ENCODE data around the gene SDCBP2. TPM values are rescaled to one million over a fixed set of nuclear protein-coding genes. Genes with fewer than 3 reads are reported as not detected.

Gene SDCBP2
- total RNA-seq, 1 donor from 2014 or later = 2.4 TPM

GRCh38 chr20:1280195-1281102, 48.5 kb downstream of the SDCBP2 start:
- H3K4me1 Mint-ChIP-seq = peaks cover 9% of the 10 kb centered on the region
- no peak for DNase-seq (ENCODE audit: low read depth, low spot score)
- H3K27ac Mint-ChIP-seq (ENCODE audit: unreplicated experiment) = no peak overlapping the region
- no peak overlapping the region for H3K4me3 Mint-ChIP-seq
- no peaks in the 10 kb centered on the region for H3K27me3 Mint-ChIP-seq (ENCODE audit: low read depth)
- H3K9me3 Mint-ChIP-seq = no peaks in the 10 kb centered on the region
- TF ChIP-seq, protein P1, sequence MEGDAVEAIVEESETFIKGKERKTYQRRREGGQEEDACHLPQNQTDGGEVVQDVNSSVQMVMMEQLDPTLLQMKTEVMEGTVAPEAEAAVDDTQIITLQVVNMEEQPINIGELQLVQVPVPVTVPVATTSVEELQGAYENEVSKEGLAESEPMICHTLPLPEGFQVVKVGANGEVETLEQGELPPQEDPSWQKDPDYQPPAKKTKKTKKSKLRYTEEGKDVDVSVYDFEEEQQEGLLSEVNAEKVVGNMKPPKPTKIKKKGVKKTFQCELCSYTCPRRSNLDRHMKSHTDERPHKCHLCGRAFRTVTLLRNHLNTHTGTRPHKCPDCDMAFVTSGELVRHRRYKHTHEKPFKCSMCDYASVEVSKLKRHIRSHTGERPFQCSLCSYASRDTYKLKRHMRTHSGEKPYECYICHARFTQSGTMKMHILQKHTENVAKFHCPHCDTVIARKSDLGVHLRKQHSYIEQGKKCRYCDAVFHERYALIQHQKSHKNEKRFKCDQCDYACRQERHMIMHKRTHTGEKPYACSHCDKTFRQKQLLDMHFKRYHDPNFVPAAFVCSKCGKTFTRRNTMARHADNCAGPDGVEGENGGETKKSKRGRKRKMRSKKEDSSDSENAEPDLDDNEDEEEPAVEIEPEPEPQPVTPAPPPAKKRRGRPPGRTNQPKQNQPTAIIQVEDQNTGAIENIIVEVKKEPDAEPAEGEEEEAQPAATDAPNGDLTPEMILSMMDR (conservative IDR thresholded peaks at IDR 0.05) = no peak
- no peaks in the 10 kb centered on the region for H3K36me3 Mint-ChIP-seq (ENCODE audit: low read depth)

DNA sequence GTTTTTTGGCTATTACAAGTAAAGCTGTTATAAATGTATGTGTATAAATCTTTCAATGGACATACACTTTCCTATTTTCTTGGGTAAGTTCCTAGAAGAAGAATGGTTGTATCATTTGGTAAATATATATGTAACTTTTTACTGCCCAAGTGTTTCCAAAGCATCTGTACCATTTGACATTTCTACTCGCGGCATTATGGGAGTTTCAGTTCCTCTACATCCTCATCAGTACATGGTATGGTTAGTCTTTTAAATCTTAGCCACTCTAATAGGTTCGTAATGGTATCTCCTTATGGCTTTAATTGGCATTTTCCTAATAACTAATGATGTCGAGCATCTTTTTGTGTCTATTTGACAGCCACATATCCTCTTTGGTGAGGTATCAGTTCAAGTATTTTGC, 49.9 kb downstream of the SDCBP2 start:
- peaks cover under 1% of the 10 kb centered on the region for H3K4me1 Mint-ChIP-seq
- H3K4me3 Mint-ChIP-seq = no peak overlapping the region
- DNase-seq (ENCODE audit: low read depth, low spot score) = no peak
- H3K27me3 Mint-ChIP-seq (ENCODE audit: low read depth) = no peaks in the 10 kb centered on the region
- no peaks in the 10 kb centered on the region for H3K36me3 Mint-ChIP-seq (ENCODE audit: low read depth)
- no peak overlapping the region for H3K27ac Mint-ChIP-seq (ENCODE audit: unreplicated experiment)
- no peaks in the 10 kb centered on the region for H3K9me3 Mint-ChIP-seq
- TF ChIP-seq, protein P1 (conservative IDR thresholded peaks at IDR 0.05) = no peak

DNA sequence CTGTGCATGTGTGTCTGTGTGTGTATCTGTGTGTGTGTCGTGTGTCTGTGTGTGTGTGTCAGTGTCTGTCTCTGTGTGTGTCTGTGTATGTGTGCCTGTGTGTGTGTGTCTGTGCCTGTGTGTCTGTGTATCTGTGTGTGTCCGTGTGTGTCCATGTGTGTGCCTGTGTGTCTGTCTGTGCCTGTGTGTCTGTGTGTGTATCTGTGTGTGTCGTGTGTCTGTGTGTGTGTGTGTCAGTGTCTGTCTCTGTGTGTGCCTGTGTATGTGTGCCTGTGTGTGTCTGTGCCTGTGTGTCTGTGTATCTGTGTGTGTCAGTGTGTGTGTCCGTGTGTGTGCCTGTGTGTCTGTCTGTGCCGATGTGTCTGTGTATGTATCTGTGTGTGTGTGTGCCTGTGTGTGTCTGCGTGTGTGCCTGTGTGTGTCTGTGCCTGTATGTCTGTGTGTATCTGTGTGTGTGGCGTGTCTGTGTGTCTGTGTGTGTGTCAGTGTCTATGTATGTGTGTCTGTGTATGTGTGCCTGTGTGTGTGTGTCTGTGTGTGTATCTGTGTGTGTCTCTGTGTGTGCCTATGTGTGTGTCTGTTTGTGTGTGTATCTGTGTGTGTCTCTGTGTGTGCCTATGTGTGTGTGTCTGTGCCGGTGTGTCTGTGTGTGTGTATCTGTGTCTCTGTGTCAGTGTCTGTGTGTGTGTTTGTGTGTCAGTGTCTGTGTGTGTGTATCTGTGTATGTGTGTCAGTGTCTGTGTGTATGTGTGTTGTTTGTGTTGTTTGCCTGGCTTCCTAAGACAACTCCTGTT, 51.2 kb downstream of the SDCBP2 start:
- Mint-ChIP-seq H3K27me3 (ENCODE audit: low read depth) (no peaks in the 10 kb centered on the region), H3K36me3 (ENCODE audit: low read depth) (no peaks in the 10 kb centered on the region), H3K27ac (ENCODE audit: unreplicated experiment) (no peak overlapping the region), H3K4me3 (no peak overlapping the region), H3K4me1 (no peaks in the 10 kb centered on the region), H3K9me3 (no peaks in the 10 kb centered on the region)
- no peak for DNase-seq (ENCODE audit: low read depth, low spot score)
- TF ChIP-seq, protein P1 (conservative IDR thresholded peaks at IDR 0.05) = no peak

DNA sequence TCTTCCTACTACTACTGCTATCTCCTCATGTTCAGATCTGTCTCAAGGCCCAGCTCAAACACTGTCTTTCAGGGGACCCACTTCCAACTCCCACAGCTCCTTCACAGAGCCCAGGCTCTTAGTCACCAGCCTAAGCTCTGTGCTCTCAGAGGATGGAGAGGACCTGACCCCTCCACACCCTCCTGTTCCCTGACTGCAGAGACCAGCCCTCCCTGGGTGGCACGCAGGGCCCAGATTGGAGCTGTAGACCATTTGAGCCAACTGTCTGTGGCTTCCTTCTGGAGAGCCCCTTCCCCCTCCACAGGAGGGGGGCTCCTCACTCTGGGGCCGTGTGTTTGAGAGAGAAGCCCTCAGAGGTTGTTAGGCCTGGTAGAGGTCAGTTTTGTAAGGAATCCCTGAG, 53.0 kb downstream of the SDCBP2 start:
- DNase-seq (ENCODE audit: low read depth, low spot score) = no peak
- H3K27ac Mint-ChIP-seq (ENCODE audit: unreplicated experiment) = no peak overlapping the region
- TF ChIP-seq, protein P1 (conservative IDR thresholded peaks at IDR 0.05) = no peak
- H3K27me3 Mint-ChIP-seq (ENCODE audit: low read depth) = no peaks in the 10 kb centered on the region
- no peaks in the 10 kb centered on the region for H3K4me1 Mint-ChIP-seq
- no peak overlapping the region for H3K4me3 Mint-ChIP-seq
- H3K36me3 Mint-ChIP-seq (ENCODE audit: low read depth) = no peaks in the 10 kb centered on the region
- H3K9me3 Mint-ChIP-seq = no peaks in the 10 kb centered on the region

DNA sequence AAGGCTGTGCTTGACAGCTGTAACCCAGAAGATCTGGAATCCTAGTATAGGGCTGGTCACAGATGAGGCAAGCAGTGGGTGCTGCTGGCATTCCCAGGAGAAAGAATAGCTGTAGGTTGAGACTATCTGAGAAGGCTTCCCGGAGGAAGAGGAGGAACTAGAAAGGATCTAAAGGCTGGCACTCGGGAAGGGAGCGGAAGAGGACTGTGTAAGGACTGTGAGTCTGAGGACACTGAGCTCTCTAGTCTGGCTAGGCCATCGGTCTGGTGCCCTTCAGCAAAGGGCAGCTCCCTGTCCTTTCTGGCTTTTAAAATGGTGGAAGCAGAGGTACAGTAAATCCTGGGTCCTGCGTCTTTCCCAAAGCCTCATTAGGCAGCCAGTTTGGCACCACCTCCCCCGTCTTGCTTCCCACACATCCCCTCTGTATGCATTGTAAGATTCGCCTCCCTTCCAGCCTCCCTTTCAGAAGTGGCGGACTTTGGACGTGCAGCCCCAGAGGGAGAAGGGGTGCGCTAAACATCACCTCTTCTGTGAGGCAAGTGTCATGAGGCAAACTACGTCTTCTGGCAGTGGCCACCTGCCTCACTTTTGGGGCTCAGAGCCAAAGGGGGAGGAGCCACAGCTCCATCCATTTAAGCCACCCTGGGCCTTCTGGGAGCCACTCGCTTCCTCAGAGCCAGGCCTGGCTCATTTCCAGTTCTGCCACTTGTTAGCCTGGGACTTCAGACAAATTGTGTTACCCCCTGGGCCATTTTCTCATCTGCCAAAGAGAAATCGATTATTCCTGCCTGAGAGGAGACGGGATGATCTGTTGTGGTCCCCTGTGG, 54.2 kb downstream of the SDCBP2 start:
- Mint-ChIP-seq H3K4me1 (no peaks in the 10 kb centered on the region), H3K9me3 (no peaks in the 10 kb centered on the region), H3K4me3 (no peak overlapping the region), H3K27me3 (ENCODE audit: low read depth) (no peaks in the 10 kb centered on the region), H3K36me3 (ENCODE audit: low read depth) (no peaks in the 10 kb centered on the region), H3K27ac (ENCODE audit: unreplicated experiment) (no peak overlapping the region)
- TF ChIP-seq, protein P1 (conservative IDR thresholded peaks at IDR 0.05) = no peak
- DNase-seq (ENCODE audit: low read depth, low spot score) = no peak
